GM23248 (cell line): ENCODE results near the gene ST6GALNAC3.

Experiments
- EZH2 ChIP-seq: fragments of 200-600 bp; sonication (generic); IDR thresholded peaks from 2 replicates; pipeline ENCODE4 v1.6.1; 2018; ENCODE audit warnings: antibody characterized with exemption, mild to moderate bottlenecking; ENCODE audit not compliant: insufficient read depth, poor library complexity, severe bottlenecking
- EZH2phosphoT487 ChIP-seq: fragments of 200-600 bp; sonication (generic); IDR thresholded peaks from 2 replicates; pipeline ENCODE4 v1.6.1; 2018; ENCODE audit warnings: antibody characterized with exemption, moderate library complexity, mild to moderate bottlenecking, low read depth; ENCODE audit not compliant: insufficient read depth

DNA sequence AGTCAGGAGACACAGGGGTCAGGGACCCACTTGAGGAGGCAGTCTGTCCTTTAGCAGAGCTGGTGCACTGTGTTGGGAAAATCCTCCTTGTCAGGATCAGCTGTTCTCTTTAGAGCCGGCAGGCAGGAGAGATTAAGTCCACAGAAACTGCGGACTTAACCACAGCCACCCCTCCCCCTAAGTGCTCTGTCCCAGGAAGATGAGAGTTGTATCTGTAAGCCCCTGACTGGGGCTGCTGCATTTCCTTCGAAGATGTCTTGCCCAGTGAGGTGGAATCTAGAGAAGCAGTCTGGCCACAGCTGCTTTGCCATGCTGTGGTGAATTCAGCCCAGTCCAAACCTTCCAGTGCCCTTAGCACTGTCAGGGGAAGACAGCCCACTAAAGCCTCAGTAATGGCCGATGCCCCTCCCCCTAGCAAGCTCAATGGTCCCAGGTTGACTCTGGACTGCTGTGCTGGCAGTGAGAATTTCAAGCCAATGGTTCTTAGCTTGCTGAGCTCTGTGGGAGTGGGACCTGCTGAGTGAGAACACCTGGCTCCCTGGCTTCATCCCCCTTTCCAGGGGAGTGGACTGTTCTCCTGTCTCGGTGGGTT is 172.8 kb downstream of the ST6GALNAC3 start:
- TF ChIP-seq EZH2 (no peak), EZH2phosphoT487 (no peak)
